ENCODE data around the gene SRD5A1.

The SRD5A1 gene

DNA sequence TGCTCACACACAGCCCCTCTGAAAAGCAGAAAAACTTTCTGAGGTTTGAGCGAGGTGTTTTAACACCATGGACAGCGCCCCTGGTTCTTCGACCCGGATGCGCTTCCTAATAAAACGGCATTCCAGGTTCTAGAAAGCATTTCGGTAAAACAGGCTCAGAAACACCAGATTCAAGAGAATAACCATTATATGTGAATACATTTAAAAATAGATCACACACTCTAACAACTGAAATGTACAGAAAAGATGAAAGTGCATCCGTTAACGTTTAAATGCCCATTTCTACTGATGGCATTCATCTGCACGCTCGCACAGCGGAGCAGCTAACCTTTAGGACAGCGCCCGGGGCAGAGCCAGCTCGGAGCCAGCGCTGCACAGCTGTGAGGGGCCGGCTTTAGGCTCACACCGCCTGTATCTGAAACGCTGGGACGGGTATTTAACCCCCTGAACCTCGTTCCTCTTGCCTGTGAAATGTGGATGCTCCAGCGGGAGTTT is 53.7 kb downstream of the SRD5A1 start:
- DNase-seq, result no peak

DNA sequence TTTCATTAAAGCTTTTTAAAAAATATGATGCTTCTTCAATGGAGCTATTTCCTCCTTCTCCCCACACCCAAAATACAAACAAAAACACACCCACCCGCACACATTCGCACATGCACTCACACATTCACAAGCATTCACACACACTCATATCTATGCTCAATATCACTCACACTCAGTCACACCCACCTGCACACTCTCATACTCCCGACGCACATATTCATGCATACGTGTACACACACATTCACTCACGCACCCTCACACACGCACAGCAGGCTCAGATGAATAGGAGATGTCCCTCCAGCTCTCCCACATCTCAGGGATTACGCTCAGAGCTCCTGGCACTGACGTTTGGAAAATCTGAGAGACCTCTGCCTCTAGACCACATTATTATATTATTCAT is 54.3 kb downstream of the SRD5A1 start:
- DNase-seq, result no peak

DNA sequence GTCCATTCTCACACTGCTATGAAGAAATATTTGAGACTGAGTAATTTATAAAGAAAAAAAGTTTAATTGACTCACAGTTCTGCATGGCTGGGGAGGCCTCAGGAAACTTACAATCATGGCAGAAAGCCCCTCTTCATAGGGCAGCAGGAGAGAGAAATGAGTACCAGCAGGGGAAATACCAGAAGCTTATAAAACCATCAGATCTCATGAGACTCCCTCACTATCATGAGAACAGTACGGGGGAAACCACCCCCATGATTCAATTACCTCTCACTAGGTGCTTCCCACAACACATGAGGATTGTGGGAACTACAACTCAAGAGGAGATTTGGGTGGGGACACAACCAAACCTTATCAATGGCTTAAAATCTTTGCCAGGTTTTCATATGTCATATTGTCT is 59.7 kb downstream of the SRD5A1 start:
- DNase-seq, result no peak

DNA sequence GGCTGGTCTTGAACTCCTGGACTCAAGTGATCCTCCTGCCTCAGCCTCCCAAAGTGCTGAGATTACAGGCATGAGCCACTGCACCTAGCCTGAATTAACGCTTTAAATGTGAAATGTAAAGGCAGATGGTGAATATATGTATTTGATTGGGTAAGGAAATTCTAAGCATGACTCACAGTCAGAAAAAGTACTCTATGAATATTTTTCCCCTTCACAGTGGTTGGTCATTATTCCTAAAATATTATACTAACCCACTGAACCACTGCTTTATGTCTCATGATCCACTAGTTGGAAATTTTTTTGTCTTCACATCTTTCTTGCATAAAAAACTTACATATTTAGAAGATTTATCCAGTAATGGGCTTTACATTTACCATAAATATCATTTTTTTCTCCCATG is 65.5 kb downstream of the SRD5A1 start:
- no peak for DNase-seq

DNA sequence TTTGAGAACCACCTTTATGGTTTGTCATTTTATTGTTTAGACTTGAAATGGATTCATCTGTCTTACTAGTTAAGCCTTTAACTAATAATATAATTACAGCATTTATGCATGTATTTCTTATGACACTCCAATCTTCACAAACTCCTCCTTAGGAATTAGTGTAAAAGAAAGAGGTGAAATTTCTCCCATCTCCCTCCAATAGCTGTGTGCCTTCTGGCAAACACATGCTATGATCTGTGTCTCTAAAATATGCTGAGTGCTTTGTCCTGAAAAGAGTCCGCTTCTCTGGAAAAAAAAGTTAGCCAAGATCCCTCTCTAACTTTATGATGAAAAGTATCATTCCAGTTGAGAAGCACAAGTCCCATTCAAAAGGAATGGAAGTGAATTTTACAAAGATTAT is 66.1 kb downstream of the SRD5A1 start:
- DNase-seq, result no peak

DNA sequence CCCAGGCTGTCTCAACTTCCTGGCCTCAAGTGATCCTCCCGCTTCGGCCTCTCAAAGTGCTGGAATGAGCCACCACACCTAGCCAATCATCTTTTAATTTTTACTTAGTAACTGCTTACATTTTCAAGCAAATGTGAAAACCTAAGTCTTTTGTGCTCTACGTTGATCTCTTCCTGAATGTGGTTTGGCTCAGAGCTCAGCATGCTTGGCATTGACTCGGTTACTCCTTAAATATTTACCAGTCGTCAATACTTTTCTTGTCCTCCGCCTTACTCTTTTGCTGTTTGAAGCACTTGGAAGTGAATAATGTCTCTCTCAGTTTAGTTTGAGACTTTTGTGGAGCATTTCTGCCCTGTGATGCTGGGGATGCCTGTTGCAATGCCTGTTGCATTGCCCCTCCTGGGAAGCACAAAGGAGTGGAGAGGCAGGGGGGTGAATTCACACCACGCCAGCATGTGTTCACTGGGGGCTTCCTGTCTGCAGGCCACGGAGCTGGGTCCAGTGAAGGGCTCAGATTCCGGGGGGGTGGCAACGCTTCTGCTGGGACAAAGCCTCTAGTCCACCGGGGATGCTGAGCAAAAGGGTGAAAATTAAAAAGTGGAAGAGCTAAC is 66.9 kb downstream of the SRD5A1 start:
- DNase-seq, result no peak

DNA sequence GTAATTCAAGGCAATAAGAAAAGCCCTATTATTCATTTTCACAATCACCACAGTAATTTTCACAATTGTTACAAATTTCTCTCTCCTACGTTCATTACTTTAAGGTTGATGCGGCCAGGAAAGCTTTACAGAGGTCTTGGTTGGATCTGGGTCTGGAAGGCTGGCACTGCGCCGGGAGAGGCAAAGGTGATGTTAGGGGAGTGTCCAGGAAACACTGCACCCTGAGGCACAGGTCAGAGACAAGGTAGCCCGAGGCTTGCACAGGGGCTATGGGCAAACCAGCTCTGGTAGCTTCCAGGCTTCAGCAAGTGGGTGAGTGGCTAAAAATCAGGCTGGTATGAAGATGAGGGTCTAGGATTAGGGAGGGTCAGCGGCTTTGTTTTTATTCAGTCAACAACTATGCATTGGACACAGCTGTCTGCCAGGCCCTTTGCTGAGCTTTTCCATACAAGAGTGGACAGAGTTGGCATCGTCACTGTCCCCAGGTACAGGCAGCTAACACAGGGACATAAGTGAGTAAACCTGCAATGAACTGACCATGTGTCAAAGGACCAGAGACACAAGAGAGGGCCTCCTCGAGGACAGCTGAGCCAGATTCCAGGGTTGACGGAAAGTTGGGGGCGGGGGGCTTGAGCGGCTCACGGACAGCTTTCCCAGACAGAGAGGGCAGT is 67.6 kb downstream of the SRD5A1 start:
- DNase-seq, result no peak

DNA sequence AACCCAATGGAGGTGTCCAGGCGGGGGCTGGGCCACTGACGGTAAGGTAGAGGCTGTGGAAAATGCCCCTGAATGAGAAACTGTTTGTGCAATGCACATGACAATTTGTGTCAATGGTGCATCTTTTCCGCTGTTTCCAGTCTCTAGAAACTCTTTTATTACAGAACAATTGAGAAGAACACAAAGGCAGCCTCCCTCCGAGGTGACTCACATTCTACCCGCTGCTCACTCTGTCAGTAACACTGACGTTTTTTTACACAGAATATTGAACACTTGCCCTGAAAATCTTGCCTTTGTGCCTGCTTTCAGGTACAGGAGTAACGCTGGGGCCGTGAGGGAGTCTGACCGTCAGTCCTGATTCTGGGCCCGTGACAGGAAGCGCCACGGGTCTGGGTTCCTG is 68.3 kb downstream of the SRD5A1 start:
- no peak for DNase-seq

DNA sequence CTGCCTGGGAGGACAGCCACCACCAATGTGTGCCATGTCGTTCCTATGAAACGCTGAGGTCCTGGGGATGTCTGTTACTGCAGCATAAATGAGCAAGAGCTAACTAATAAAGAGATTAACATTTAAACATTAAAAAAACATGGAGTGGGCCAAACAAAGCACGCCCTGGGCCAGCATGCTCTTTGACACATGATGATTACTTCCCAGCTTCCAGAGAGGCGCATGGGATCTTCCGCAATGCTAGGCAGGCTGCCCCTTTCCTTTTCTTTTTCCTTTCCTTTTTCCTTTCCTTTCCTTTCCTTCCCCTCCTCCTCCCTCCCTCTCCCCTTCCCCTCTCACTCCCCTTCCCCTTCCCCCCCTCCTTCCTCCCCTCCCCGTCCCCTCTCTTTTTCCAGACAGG is 69.4 kb downstream of the SRD5A1 start:
- DNase-seq, result no peak

DNA sequence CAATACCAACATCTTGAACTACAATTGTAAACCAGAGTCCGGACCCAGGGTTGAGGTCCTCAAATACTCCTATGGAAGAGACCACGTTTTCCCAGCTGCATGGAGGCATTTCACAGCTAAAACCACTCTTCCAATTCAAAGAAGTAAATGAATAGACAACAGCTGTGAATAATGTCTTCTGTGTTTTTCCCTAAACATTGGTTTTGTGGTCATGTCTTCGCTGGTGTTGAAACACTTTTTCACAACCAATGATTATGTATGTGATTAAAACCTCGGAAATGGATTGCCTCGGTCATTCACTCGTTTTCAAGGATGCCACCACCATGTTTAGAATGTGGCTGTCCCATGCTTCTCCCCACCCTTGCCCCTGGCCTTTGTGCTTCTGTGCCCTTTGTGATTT is 70.6 kb downstream of the SRD5A1 start:
- no peak for DNase-seq

DNA sequence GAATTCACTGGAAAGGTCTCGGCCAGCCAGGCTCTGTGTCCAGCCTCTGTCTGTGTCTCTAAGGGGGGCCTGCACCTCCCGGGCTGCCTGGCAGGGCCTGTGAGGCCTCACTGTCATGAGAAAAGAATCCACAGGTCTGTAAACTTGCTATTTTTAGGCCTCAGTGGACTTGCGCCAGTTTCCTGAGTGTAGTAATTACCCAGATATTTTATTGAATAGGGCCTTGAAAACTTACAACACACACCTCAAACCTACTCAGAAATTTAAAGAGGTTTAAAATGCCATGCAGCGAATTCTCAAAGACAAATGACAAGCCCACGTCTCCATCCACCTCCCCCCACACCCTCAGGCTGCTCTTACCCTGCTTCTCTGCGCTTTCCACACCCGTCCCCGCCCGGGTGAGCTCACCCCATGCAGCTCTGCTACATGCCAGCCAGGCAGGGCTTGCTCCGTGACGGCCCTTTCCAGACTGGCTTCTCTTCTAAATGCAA is 71.2 kb downstream of the SRD5A1 start:
- no peak for DNase-seq

DNA sequence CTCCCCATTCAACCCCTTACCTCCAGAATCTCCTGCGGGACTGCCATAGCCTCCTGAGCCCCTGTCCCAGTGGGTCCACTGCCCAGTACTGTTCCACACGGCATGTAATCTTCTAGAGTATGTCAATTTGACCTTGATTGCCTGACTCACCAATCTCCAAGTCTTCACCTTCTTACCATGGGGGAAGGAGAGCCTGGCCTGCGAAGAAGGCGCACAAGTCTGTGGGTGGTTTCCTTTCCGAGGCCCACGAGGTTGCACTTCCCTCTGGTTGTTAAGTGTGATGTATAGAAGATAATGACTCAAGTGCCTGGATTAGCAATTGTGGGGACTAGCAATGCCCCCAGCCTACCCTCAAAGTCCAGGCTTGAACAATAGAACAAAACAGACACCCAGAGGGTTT is 71.8 kb downstream of the SRD5A1 start:
- DNase-seq, result no peak

DNA sequence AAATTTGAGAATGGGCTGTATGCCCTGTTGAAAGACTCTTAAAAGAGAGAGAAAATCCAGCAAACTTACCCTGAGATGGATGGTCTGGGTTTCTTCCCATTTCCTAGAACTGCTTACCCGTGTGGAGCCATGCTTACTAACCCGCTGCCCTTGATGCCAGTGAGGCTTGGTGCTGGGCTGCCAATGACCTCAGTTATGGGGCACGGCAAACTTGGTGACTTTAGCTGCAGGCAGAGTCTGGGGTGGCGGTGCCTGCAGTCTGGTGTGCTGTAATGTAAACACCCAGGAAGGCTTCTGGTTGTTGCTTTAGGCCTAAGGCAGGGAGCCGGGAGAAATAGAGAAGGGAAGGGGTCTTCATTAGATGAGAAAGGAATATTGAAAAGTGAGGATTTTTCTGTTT is 72.7 kb downstream of the SRD5A1 start:
- no peak for DNase-seq

DNA sequence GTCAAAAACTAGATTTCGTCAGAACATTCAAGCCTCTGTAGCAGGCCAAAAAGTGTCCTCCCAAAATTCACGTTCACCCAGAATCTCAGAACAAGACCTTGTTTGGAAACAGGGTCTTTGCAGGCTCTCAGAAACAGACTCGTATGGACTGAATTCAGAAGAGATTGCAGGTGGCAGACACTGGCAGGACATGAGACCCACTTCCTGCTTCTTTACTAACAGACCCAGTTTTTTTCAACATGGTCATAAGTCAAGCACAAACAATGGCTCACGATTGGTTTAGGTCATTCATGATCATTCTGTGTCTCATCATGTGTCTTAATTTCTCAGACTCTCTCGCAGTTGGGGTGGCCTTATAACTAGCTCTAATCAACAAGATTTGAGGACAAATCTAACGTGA is 74.6 kb downstream of the SRD5A1 start:
- DNase-seq, result no peak

DNA sequence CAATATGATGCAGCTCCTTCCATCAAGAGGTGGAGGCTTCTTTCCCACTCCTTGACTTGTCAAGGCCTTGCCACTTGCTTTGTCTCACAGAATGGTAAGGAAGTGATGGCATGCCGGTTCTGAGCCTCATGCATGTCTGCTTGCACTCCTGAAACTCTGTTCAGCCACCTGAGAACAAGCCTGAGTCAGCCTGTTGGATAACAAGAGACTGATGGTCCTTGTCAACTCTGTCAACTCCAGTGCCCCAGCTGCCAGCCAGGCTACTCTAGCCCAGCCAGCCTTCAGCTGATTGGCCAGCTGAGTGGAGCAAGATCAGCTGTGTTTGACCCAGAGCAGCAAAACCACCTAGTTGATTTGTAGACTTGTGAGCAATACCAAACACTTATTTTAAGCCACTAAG is 75.6 kb downstream of the SRD5A1 start:
- no peak for DNase-seq

DNA sequence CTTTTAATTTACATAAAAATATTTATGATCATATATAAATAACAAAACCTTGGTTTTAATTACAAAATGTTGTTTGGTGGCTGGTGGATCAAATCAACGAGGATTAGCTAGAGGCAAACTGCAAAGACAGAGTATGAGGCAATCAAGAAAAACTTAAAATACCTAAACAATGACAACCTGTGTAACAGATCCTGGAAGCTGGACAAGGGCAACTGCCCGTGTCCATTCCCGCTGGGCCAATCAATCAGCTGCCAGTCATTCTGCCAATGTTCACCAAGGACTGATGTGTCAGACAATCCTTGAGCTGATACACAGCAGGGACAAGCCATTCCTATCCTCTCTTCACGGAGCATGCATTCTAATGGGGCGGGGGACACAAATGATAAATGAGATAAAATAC is 76.8 kb downstream of the SRD5A1 start:
- no peak for DNase-seq

DNA sequence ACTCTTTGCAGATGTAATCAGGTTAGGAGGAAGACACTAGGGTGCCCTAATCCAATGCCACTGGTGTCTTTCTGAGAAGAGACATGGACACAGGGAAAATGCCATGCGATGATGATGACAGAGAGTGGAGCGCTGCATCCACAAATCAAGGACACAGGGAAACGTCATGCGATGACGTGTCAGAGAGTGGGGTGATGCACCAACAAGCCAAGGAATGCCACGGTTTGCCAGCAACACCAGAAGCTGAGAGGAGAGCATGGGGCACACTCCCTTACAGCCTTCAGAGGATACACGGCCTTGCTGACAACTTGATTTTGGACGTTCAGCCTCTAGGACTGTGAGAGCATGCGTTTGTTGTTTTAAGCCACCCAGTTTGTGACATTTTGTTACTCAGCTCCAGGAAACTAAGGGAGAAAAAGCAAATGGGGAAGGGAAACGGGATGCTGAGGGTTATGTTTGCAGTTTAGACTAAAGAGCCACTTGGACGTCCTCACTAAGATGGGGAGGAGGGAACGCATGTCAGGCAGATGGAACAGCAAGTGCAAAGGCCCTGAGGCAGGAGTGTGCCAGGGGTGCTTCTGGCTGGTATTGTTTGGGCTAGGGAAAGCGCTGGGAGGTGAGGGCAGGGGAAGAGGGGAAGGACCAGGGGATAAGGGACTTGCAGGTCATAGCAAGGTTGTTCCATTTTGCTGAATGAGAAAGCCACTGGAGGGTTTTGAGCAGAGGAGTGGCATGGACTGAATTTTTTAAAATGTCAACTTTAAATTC is 77.5 kb downstream of the SRD5A1 start:
- DNase-seq, result no peak

DNA sequence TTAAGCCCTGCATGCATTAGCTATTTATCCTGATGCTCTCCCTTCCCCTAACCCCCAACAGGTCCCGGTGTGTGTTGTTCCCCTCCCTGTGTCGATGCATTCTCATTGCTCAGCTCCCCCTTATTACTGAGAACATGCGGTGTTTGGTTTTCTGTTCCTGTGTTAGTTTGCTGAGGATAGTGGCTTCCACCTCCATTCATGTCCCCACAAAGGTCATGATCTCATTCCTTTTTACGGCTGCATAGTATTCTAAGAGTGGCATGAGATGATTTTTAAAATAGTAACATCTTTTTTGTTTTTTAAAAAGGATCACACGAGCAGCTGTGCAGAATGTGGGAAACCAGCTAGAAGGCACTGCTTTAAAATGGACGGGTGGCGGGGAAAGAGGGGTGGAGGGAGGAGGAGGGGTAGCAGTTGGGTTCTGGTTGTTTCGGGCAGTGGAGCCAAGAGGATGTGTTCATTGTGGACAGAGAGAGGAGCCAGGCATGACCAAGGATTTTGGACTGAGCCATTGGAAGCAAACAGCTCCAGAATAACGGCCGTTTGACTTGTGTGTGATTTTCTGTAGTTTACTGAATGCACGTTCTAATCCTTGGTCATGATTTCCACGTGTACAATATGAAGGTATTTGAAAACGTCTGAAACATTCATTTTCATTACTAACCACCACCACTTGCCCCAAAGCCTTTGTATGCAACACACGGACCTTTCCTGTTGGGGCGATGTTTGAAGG is 78.3 kb downstream of the SRD5A1 start:
- no peak for DNase-seq

DNA sequence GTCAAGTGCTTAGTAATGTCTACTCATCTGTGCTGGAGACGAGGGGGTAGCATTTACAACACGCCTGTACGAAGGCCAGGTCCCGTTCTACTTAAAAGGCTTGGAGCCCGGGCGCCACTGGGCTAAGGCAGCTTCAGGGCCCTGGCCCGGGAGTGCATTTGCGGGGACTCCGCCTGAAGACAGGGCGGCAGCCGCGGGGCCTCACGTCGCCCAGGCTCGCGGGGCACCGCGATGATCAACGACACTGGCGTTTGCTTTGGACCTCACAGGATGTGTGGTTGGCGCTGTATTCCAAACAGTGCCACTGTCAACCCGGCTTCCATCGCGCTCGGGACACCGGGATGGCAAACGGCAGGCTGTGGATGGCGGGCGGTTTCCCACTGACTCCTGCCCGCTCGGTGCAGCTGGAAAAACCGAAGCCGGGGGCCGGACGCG is 78.9 kb downstream of the SRD5A1 start:
- no peak for DNase-seq

DNA sequence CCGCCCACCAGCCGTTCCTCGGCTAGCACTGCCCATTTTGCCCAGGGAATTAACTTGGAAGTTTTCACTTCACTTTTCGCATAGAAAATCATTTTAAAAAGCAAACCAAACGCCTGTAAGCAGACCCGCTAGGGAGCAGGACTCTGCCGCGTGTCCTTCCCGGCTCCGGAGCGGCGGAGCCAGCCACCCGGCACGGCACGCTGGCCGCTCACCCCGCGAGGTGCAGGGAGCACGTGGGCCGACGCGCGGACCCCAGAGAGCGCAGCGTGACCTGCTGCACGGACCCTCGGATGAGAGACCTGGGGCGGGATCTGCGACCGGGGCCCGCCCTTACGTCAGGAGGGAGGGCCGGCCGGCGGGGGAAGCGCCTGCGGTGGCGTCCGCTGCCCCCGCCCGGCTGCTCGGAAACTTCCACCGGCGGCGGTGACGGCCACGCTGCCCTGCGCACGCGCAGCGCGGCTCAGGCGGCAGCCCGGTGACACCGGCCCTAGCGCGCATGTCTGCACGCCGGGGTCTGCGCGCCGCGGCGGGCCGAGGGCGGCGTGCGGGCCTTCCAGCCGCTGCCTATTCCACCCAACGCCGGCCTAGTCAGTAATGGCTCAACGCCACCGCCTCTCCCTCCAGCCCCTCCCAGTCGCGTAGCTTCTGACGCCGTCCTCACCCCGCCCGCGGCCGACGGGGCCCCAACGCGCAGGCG is 79.5 kb downstream of the SRD5A1 start:
- peak; percentile 85 for DNase-seq

DNA sequence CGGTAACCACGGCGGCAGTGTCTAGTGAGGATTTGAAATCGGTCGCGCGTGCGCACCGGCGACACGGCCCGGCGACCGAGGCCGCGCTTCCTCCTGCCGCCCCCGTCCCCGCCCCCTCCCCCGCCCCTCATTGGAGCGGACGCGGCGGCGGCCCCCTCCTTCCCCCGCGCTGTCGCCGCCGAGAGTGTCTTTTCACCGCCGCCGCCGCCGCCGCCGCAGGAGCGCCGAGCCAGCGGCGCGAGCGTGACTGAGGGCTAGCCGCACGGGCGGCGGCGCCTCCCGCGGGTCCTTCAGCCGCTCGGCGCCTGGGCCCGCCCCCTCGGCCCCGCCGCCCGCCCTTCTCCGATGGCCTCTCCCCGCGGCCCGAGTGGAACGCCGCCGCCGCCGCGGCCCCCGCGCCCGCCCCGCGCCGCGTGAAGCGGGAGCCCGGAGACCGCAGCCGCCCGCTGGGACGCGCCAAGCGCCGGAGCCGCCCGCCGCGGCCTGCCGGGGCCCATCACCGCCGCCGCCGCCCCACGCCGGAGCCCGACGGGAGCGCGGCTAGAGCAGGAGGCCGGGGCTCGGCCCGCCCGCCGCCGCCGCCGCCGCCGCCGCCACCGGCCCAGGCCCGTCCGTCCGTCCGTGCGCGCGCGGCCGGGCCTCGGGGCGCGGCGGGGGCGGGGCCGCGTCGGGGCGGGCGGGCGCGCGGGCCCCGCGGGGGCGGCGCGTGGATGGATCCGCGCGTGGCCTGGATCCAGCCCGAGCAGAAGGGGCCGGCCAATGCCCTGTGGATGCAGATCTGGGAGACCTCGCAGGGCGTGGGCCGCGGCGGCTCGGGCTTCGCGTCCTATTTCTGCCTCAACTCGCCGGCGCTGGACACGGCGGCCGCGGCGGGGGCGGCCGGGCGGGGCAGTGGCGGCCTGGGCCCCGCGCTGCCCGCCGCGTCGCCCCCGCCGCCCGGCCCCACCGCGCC is 80.3 kb downstream of the SRD5A1 start, which contains the start of gene TENT4A:
TENT4A (plus strand) TSS at position 159 of the 952 bp plus-strand sequence; CDS start at position 711, 552 bp downstream.
- no peak for DNase-seq

Measured in NCI-H524 treated with DMSO at 0.1 percent for 48 hours (cell line).